Measurements from ENCODE around the gene RGS19. TPM values are rescaled to one million over a fixed set of nuclear protein-coding genes. Genes with fewer than 3 reads are reported as not detected.

The RGS19 gene
- total and polyA plus RNA-seq, 2 of the 8 experiments (the other 6 are each of a cell fraction or from before 2014, with no cell fraction given): 12.7 to 16.8 TPM

DNA sequence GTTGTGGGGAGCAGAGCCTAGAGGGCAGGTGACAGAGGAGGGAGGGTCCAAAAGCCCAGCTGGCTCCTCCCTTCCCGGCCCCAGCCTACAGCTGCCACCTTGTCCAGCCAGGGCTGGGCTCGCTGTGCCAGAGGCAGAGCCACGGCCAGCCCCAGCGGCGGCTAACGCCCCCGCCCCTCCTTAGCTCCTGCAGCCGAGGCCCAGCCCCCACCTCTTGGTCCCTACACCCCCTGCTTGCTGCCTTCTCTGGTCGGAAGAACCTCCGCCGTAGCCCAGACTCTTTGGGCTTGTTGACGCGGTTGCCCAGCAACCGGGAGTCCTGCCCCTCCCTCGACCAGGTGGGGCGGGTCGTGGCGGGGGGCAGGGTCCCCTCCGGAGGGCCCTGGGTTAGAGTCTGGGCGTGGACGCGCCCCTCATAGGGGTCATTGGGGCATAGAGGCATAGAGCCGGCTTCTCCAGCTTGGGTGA, 5.4 kb upstream of the RGS19 start:
- DNase-seq (ENCODE audit: low read depth in 1 of 2, low spot score in 2 of 2): peak in 1 of 2 experiments; percentile 75
- H3K56ac ChIP-seq (replicated peaks; ENCODE audit: insufficient read length, low read depth, low read length): no peak overlapping the region
- H3K27ac ChIP-seq (ENCODE audit: low read depth, low read length): no peak overlapping the region
- H3K9ac ChIP-seq (replicated peaks in 1 of 4; ENCODE audit: extremely low read depth in 1 of 4, low read depth in 3 of 4, low read length in 3 of 4): no peak overlapping the region
- H3K4ac ChIP-seq (replicated peaks; ENCODE audit: insufficient read length, low read depth, low read length): no peak overlapping the region
- peaks cover 17% of the 10 kb centered on the region; the same call in 1 of the 2 replicates for H3K23me2 ChIP-seq (ENCODE audit: low read depth, low read length)
- no peak for FAIRE-seq
- peaks cover 1 to 2% of the 10 kb centered on the region in 2 experiments for H4K20me1 ChIP-seq (replicated peaks in 1 of 2; ENCODE audit: control insufficient read depth in 1 of 2, insufficient read depth in 2 of 2, low read length in 2 of 2)
- H2AK5ac ChIP-seq (ENCODE audit: low read depth, low read length): no peak overlapping the region
- 11% methylated on average over 23 of the region's 23 CpGs; no CpG with 5 or more reads in 1 of the 2 experiments for WGBS, 2 experiments (ENCODE audit: extremely low coverage in 1 of 2, insufficient coverage in 1 of 2, insufficient read length in 1 of 2, insufficient replicate concordance in 2 of 2, low coverage in 1 of 2, low lambda C conversion rate in 2 of 2, missing lambda C conversion rate in 1 of 2)
- peak overlapping the region; percentile 31; the same call in 1 of the 2 replicates for H4K8ac ChIP-seq (ENCODE audit: extremely low read depth, insufficient read depth, low read length)
- no peak for TF ChIP-seq NANOG (IDR thresholded peaks at IDR 0.05; ENCODE audit: insufficient read depth, low read depth, low read length, poor library complexity, severe bottlenecking)
- TF ChIP-seq SIN3A (conservative IDR thresholded peaks at IDR 0.05 in 1 of 2, IDR thresholded peaks at IDR 0.05 in 1 of 2; ENCODE audit: low read depth in 1 of 2, low read length in 2 of 2): 0 out of 4 replicates have a peak, but pooled peaks of 1 of the 2 experiments have one; percentile 47
- 0 out of 2 replicates have a peak, but pooled peaks have one; percentile 19 for TF ChIP-seq TAF1 (IDR thresholded peaks at IDR 0.05; ENCODE audit: low read depth, low read length)
- H3K36me3 ChIP-seq (ENCODE audit: control insufficient read depth in 2 of 4, insufficient read depth in 4 of 4, low read length in 3 of 4): no peaks in the 10 kb centered on the region
- no peak overlapping the region for H2BK5ac ChIP-seq (ENCODE audit: low read depth, low read length)
- peaks cover 6 to 57% (median 42%) of the 10 kb centered on the region in 4 experiments for H3K27me3 ChIP-seq (replicated peaks in 1 of 4; ENCODE audit: control insufficient read depth in 3 of 4, extremely low read depth in 1 of 4, insufficient read depth in 3 of 4, low read length in 3 of 4)
- H2BK120ac ChIP-seq (replicated peaks; ENCODE audit: low read depth, low read length): no peak overlapping the region
- no peaks in the 10 kb centered on the region for H3K9me3 ChIP-seq (ENCODE audit: insufficient read depth in 2 of 2, low read depth in 1 of 2, low read length in 1 of 2)
- no peak overlapping the region for H2BK15ac ChIP-seq (ENCODE audit: low read length)
- no peaks in the 10 kb centered on the region for H3K79me1 ChIP-seq (ENCODE audit: low read depth, low read length)
- H4K91ac ChIP-seq (replicated peaks; ENCODE audit: insufficient read length, low read length): no peak overlapping the region
- no peak overlapping the region for H3K14ac ChIP-seq (ENCODE audit: insufficient read length)
- H2AFZ ChIP-seq (ENCODE audit: low read length): 0 out of 2 replicates have a peak overlapping the region, but pooled peaks have one; percentile 14
- no peak overlapping the region for H4K5ac ChIP-seq (ENCODE audit: insufficient read length, low read depth, low read length)
- no peak overlapping the region for H3K18ac ChIP-seq (ENCODE audit: extremely low read depth, low read length)
- peak overlapping the region; percentile 88 to 98 for H3K4me2 ChIP-seq (ENCODE audit: insufficient read depth in 1 of 2, low read depth in 2 of 2, low read length in 2 of 2)
- no peaks in the 10 kb centered on the region for H3K79me2 ChIP-seq (ENCODE audit: control insufficient read depth in 1 of 2, insufficient read depth in 2 of 2, low read length in 2 of 2)
- no peak overlapping the region for H2BK20ac ChIP-seq (ENCODE audit: low read length)
- H2BK12ac ChIP-seq (ENCODE audit: low read depth, low read length): no peak overlapping the region
- H3K23ac ChIP-seq (ENCODE audit: insufficient read length): no peak overlapping the region
- H3K4me1 ChIP-seq (replicated peaks in 1 of 4; ENCODE audit: control insufficient read depth in 3 of 4, insufficient read depth in 4 of 4, low read length in 3 of 4): peaks cover 0 to 24% (median 13%) of the 10 kb centered on the region in 4 experiments; a peak in 6 of 7 replicates
- CTCF ChIA-PET (ENCODE audit: partially characterized antibody): interaction anchor here (0.8 to 13.0 kb wide), 14 partner anchors 8 to 138 kb away, joined by 3 to 144 read pairs (median 6); partner anchors contain the start of genes PRPF6, SOX18 and TCEA2
- H3K4me3 ChIP-seq (ENCODE audit: extremely low read depth in 1 of 4, insufficient read depth in 2 of 4, low read depth in 3 of 4, low read length in 4 of 4): peak overlapping the region; percentile 42 to 73 (median 52)
- POLR2A ChIA-PET (ENCODE audit: partially characterized antibody): interaction anchor here (0.7 to 1.4 kb wide), 5 partner anchors 15 to 98 kb away, joined by 3 to 5 read pairs (median 3); partner anchors contain the start of gene TCEA2
